ENCODE measurements around the gene DAPP1. TPM values are rescaled to one million over a fixed set of nuclear protein-coding genes. Genes with fewer than 3 reads are reported as not detected.
A peak's percentile ranks its signal among the peaks of the same experiment; 100 is the strongest.

The DAPP1 gene
- total RNA-seq, 2 donors from 2014 or later = 2.0 to 3.4 TPM

- ATAC-seq (no peak), DNase-seq (no peak)
- intact Hi-C loops (cut with DNase I, micrococcal nuclease) = loop anchor here in 1 of 2 donors (5.0 kb wide), 1 partner anchor 323 kb away; the partner anchor contains the start of gene TRMT10A
Observed at GRCh38 chr4:99885687-99886086, 69.1 kb downstream of the DAPP1 start.

GRCh38 chr4:99886146-99886545 lies 69.5 kb downstream of the DAPP1 start:
- intact Hi-C loops (cut with DNase I, micrococcal nuclease) = loop anchor here in 1 of 2 donors (5.0 kb wide), 1 partner anchor 324 kb away; the partner anchor contains the start of gene TRMT10A
- no peak for ATAC-seq

GRCh38 chr4:99887837-99888236 lies 71.2 kb downstream of the DAPP1 start:
- ATAC-seq (no peak), DNase-seq (no peak)
- intact Hi-C loops (cut with DNase I, micrococcal nuclease) = loop anchor here in 1 of 2 donors (5.0 kb wide), 1 partner anchor 326 kb away; the partner anchor contains the start of gene TRMT10A

More at GRCh38 chr4:99886146-99886545, 69.5 kb downstream of the DAPP1 start:
- DNase-seq = no peak

GRCh38 chr4:99891351-99891750 lies 74.7 kb downstream of the DAPP1 start:
- ATAC-seq = no peak
- no peak for DNase-seq
- intact Hi-C loops (cut with DNase I, micrococcal nuclease) = loop anchor here in 1 of 2 donors (5.0 kb wide), 1 partner anchor 56 kb away; the partner anchor contains the start of gene DNAJB14

- DNase-seq = no peak
- no peak for ATAC-seq
- intact Hi-C loops (cut with DNase I, micrococcal nuclease) = loop anchor here in 1 of 2 donors (5.0 kb wide), 1 partner anchor 54 kb away; the partner anchor contains the start of gene DNAJB14
Observed at GRCh38 chr4:99893029-99893428, 76.4 kb downstream of the DAPP1 start.

GRCh38 chr4:99893839-99894160 lies 77.2 kb downstream of the DAPP1 start:
- ATAC-seq (peak; percentile 41), DNase-seq (no peak)
- intact Hi-C loops (cut with DNase I, micrococcal nuclease) = loop anchor here in 1 of 2 donors (5.0 kb wide), 1 partner anchor 54 kb away; the partner anchor contains the start of gene DNAJB14

GRCh38 chr4:99894161-99894997 lies 77.8 kb downstream of the DAPP1 start, which contains the start of gene LAMTOR3:
Gene LAMTOR3 (minus strand): TSS chr4:99894427. CDS start chr4:99893963, 464 bp downstream.
- ATAC-seq (peak; percentile 99), DNase-seq (peak; percentile 90 to 95)
- intact Hi-C loops (cut with DNase I, micrococcal nuclease) = loop anchor here in 1 of 2 donors (5.0 kb wide), 1 partner anchor 53 kb away; the partner anchor contains the start of gene DNAJB14

- ATAC-seq (no peak), DNase-seq (peak in 1 of 2 donors; percentile 13)
- intact Hi-C loops (cut with DNase I, micrococcal nuclease) = loop anchor here in 1 of 2 donors (5.0 kb wide), 1 partner anchor 52 kb away; the partner anchor contains the start of gene DNAJB14
Observed at GRCh38 chr4:99894998-99895397, 78.4 kb downstream of the DAPP1 start.

GRCh38 chr4:99915449-99915848 lies 98.8 kb downstream of the DAPP1 start:
- DNase-seq (no peak), ATAC-seq (no peak)
- intact Hi-C loops (cut with DNase I, micrococcal nuclease) = no loop called here

- no peak for DNase-seq
- intact Hi-C loops (cut with DNase I, micrococcal nuclease) = no loop called here
- ATAC-seq = no peak
Observed at GRCh38 chr4:99917575-99917974, 100.9 kb downstream of the DAPP1 start.

GRCh38 chr4:99918656-99919055 lies 102.0 kb downstream of the DAPP1 start:
- intact Hi-C loops (cut with DNase I, micrococcal nuclease) = no loop called here
- peak; percentile 99 for ATAC-seq
- peak; percentile 40 to 76 for DNase-seq

Other genes with a start within 250 kb of the DAPP1 start
- gene MTTP, start 242.0 kb upstream of the DAPP1 start, total RNA-seq = 1 to 10 TPM in 1 of 2 donors, not detected in 1; 1.6 TPM
- under 1 TPM in 1 of 2 donors, not detected in 1; 0.08 TPM for gene C4orf54, start 159.0 kb upstream of the DAPP1 start, total RNA-seq
- 10 to 100 TPM; 51.2 to 70.9 TPM for gene LAMTOR3, start 77.6 kb downstream of the DAPP1 start, total RNA-seq
- 10 to 100 TPM; 56.2 to 58.1 TPM for gene DNAJB14, start 129.8 kb downstream of the DAPP1 start, total RNA-seq
- gene H2AZ1, start 133.4 kb downstream of the DAPP1 start, total RNA-seq = 100 to 1,000 TPM; 140 to 165 TPM